Right lobe of liver (tissue), 4 donors: ENCODE data around the gene GIT1.

Experiments used
- CTCF ChIP-seq, 4 donors: fragments of 200-600 bp in 3 of 4; fragments of 450-650 bp in 1 of 4; IDR thresholded peaks; one replicate each; pipeline versions ENCODE4 v1.5.1 to v1.8.0; 2016 to 2022; ENCODE audit warnings: antibody characterized with exemption in 4 of 4, mild to moderate bottlenecking in 2 of 4
- POLR2A ChIP-seq: fragments of 450-650 bp; IDR thresholded peaks from one replicate; pipeline ENCODE4 v1.6.1; 2017; ENCODE audit warnings: antibody characterized with exemption, mild to moderate bottlenecking
- donor health status: DM: no; HTN: no; CAD: no.
- donor health status: DM: no; HTN: no; CAD: no.
- donor health status: DM: no; HTN: yes; CAD: no.

DNA sequence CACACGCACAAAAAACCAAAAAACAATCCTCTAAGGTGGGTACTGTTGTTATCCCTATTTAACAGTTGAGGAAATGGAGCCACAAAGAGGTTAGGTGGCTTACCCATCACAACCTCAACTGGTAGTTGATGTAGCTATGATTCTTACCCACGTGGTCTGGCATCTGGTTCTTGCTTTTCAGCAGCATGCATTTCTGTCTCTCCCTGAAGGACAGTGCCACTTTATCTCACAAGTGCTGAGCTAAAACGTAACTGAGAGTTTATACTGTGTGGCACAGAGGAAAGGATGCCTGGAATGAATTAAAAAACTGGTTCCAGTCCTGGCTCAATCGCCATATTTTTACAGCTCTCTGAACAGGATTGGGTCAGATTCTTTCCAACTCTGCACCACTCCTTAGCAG, 35.1 kb upstream of the GIT1 start:
- TF ChIP-seq POLR2A (no peak), CTCF (IDR thresholded peaks at IDR 0.05) (no peak)
